Measurements from ENCODE around the gene CABP1. TPM values are rescaled to one million over a fixed set of nuclear protein-coding genes. Genes with fewer than 3 reads are reported as not detected.

Gene CABP1
- total RNA-seq, 3 donors from 2014 or later = 0.51 to 1.8 (median 1.2) TPM

- no peak for ATAC-seq
- TF ChIP-seq CTCF (IDR thresholded peaks at IDR 0.05) = no peak
- no peak for DNase-seq
- H3K36me3 ChIP-seq (ENCODE audit: low read depth) = no peaks in the 10 kb centered on the region
- intact Hi-C loops (cut with DNase I, micrococcal nuclease) = no loop called here
- no peak overlapping the region for H3K4me3 ChIP-seq
- no peaks in the 10 kb centered on the region for H3K9me3 ChIP-seq
- peaks cover 34% of the 10 kb centered on the region for H3K4me1 ChIP-seq (ENCODE audit: low read depth)
Observed at GRCh38 chr12:120690083-120690450, 49.6 kb downstream of the CABP1 start.

- intact Hi-C loops (cut with DNase I, micrococcal nuclease) = no loop called here
- Histone ChIP-seq H3K36me3 (ENCODE audit: low read depth) (no peaks in the 10 kb centered on the region), H3K9me3 (no peaks in the 10 kb centered on the region), H3K4me3 (no peak overlapping the region), H3K4me1 (ENCODE audit: low read depth) (peaks cover 34% of the 10 kb centered on the region)
- ATAC-seq = no peak
- TF ChIP-seq CTCF (IDR thresholded peaks at IDR 0.05) = no peak
- no peak for DNase-seq
Observed at GRCh38 chr12:120690978-120691377, 50.6 kb downstream of the CABP1 start.

GRCh38 chr12:120692524-120693033 is 52.2 kb downstream of the CABP1 start:
- Histone ChIP-seq H3K4me1 (ENCODE audit: low read depth) (peaks cover 34% of the 10 kb centered on the region), H3K9me3 (no peaks in the 10 kb centered on the region), H3K4me3 (no peak overlapping the region), H3K36me3 (ENCODE audit: low read depth) (no peaks in the 10 kb centered on the region)
- no peak for TF ChIP-seq CTCF (IDR thresholded peaks at IDR 0.05)
- intact Hi-C loops (cut with DNase I, micrococcal nuclease) = no loop called here
- no peak for DNase-seq
- ATAC-seq = no peak

- no peak for TF ChIP-seq CTCF (IDR thresholded peaks at IDR 0.05)
- intact Hi-C loops (cut with DNase I, micrococcal nuclease) = no loop called here
- peaks cover 32% of the 10 kb centered on the region for H3K4me1 ChIP-seq (ENCODE audit: low read depth)
- H3K4me3 ChIP-seq = no peak overlapping the region
- H3K9me3 ChIP-seq = no peaks in the 10 kb centered on the region
- no peak for ATAC-seq
- DNase-seq = no peak
- no peaks in the 10 kb centered on the region for H3K36me3 ChIP-seq (ENCODE audit: low read depth)
Observed at GRCh38 chr12:120693848-120694247, 53.4 kb downstream of the CABP1 start.

- Histone ChIP-seq H3K9me3 (no peaks in the 10 kb centered on the region), H3K36me3 (ENCODE audit: low read depth) (no peaks in the 10 kb centered on the region), H3K4me3 (no peak overlapping the region), H3K4me1 (ENCODE audit: low read depth) (peaks cover 18% of the 10 kb centered on the region)
- intact Hi-C loops (cut with DNase I, micrococcal nuclease) = no loop called here
- DNase-seq (no peak), ATAC-seq (peak; percentile 84)
- no peak for TF ChIP-seq CTCF (IDR thresholded peaks at IDR 0.05)
Observed at GRCh38 chr12:120696626-120697025, 56.2 kb downstream of the CABP1 start.

- intact Hi-C loops (cut with DNase I, micrococcal nuclease) = no loop called here
- peaks cover 11% of the 10 kb centered on the region for H3K4me1 ChIP-seq (ENCODE audit: low read depth)
- no peaks in the 10 kb centered on the region for H3K36me3 ChIP-seq (ENCODE audit: low read depth)
- H3K4me3 ChIP-seq = no peak overlapping the region
- DNase-seq = no peak
- no peaks in the 10 kb centered on the region for H3K9me3 ChIP-seq
- ATAC-seq = no peak
- no peak for TF ChIP-seq CTCF (IDR thresholded peaks at IDR 0.05)
Observed at GRCh38 chr12:120697344-120697743, 56.9 kb downstream of the CABP1 start.
